GM19468 (cell line): ENCODE measurements around the gene MYO5B.
"Not testable (repeated sequence)": the region's sequence is repeated elsewhere in the genome, so short reads cannot be mapped to it uniquely, and the experiment has no call there.

Experiments used
- ATAC-seq: cut with Tn5 transposase; IDR thresholded peaks from one replicate; pipeline ENCODE4 v1.9.1; 2021; ENCODE audit warnings: mild to moderate bottlenecking, moderate library complexity, moderate number of reproducible peaks; ENCODE audit not compliant: unreplicated experiment; ENCODE audit errors: extremely low read depth

MYO5B gene

DNA sequence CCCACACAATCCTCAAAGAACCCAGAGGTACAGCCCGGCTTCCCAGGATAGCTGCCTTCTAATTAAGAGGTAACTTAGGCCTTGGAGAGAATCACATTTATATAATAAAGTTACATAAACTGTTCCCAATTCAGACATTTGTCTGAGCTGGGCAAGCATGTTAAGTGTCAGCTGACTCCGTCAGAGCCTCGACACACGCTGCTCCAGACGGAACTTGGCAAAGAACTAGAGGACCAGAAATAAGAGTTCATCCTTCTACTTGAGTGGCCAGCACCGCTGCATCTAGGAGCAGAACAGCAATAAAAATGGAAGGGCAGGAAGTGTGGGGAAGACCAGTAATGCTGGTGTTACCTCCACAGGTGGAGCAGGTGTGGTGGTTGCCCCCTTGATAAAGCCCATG lies 80.5 kb downstream of the MYO5B start:
- no peak for ATAC-seq

DNA sequence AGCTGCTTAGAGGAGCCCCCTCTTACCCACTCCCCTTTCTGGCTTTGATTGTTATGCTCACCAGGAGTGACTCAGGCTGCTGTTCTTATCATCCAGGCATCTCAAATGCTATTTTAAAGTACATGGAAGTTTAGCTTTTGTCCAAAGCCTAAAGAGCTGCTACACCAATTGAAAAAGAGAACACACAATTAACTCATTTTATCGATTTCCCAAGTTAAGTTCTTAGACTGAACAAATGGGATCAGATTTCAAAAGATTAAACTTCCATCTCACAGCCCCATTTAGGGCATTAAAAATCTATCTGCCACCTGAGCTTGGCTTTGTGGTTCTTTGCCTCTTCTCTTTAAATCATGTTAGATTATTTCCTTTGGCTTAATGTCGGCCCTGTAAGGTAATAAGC lies 81.2 kb downstream of the MYO5B start:
- no peak for ATAC-seq

DNA sequence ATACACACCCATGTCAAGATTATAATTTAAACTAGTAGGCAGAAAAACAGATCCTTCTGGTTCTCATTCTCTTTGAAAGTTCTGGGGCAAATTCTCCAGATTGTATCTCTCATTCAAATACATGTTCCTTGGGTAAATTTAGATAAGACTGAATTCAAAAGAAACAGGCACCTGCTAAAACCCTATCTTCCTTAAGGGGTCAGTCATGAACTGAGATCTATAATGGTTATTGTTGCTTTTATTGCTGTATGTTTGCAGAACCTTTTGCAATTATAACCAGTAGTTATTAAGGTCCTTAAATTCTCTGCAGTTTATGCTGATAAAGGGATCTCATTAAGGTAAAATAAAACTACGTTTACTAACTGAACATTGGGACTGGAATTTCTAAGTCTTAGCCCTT lies 83.5 kb downstream of the MYO5B start:
- no peak for ATAC-seq

DNA sequence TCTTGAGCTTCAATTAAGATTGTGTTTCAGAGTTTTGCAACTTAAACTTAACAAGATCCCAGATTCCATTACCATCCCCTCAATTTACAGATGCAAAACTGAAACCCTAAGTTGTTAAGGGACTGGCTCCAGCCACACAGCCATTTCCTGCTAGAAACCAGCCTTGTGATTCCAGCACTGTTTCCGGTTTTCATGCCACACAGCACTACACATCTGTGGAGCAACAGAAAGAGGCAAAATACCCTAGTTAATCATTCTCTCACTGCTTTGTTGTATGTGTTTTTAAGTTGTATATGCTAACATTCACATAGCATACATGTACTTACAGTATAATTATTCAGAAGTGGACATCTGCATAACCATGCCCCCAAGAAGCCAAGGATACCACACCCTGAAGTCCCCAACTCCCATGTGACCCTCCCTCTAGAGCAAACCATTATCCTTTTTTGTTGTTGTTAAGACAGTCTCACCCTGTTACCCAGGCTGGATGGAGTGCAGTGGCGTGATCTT lies 87.4 kb downstream of the MYO5B start:
- ATAC-seq = no peak

DNA sequence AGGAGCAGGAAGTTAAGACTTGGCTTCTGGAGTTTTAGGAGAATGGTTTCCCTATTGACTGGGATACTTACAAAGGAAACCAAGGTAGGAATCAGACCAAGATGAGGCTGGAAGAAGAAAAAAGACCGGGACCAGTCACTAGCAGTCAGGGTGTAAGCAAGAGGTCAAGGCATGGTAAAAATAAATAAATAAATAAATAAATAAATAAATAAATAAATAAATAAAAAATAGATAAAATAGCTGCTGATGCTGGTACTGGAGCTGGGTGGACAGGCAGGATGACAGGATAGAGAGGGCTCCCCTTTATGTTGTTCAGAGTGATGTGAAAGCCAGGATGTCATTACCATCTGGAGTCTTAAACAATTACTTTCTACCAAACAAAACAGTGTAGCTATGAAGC lies 89.9 kb downstream of the MYO5B start:
- ATAC-seq = no peak

DNA sequence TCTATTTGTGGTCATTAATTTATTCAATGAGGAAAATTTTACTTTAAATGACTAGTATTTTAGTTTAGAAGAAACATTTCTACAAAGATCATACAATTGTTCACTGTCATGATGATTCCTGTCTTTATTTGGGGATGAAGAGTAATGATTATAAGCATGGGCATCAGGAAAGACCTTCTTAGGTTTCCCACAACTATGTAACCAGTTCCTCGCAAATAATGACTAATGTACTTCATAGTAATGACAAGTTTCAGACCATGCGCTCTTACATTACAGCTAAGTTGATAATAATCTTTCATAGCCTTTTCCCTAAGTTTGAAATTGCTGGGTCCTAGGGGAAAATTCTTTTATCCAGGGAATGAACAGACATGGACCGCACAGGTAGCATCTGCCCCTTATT lies 90.5 kb downstream of the MYO5B start:
- ATAC-seq = no peak

DNA sequence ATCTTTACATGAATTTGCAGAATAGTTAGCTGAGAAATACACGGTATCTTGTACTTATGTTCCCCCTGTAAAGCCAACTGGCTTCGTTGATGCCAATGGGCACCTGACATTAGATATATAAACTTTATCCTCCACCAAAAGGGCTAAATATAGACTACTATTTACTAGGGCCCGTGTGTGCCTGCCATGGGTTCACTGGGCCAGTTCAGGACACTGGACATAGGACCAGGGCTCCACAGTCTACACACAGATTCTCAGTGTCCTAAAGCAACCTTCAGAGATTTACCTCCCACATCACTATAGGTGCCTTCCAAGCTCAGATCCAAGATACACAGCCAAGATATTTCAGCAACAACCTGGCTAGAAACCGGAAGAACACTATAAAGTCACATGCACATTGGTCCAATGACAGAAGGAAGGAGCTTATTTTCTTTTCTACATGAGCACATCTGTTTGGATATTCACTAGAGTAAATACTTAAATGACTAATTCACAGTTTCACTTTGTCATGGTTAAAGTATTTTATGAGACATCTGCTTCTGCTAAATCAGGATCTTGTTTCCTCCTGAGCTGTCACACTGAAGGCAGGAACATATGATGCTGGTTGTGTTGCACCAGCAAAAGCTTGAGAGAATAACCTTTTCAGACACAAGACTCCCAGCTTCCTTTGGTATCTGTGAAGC lies 95.1 kb downstream of the MYO5B start:
- ATAC-seq = peak; percentile 36

DNA sequence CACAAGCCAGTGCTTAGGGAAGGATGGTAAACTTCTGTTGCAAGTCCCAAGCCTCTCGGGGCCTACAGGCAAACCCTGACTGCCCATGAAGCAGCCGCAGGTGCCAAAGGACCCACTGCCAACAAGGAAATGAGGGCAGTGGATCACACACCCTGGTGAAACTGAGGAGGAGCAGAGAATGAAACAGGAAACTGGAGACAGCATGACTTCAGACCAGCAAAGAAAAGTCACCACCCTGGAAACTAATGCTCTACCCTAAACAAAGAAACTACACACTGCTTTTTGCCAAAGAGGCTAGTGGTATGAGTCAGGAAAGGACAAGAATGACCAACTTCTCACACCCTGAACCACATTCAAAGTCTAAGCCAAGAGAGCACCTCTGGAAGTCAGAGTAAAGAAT lies 97.2 kb downstream of the MYO5B start:
- no peak for ATAC-seq

DNA sequence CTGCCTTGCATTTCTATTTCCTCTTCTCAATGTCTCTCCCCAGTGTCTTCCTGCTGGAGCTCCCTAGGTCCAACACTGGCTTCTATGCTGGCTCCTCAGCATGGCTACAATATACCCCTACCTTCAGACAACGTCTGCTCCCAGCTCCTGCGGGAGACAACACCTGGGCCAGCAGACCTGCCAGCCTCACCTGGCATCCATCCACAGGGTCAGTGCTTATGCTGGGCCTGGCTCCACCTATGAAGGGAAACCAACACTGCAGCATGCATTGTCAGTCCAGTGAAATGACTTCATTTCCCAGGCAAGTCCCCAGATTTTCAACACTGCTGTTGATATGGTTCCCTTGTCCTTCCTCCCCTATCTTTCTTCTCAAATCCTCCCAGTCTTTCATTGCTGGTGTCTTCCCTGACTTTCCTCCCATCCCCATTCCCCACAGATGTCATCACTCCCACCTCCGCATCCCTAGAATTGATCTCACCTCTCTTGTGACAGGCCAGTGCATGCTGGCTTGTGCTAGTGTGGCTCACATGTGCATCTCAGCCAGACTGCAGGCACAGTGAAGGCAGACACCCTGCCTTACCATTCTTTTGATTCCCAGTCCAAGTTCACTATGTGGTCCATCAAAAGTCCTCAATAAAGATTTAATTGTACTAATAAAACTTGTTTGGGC lies 98.0 kb downstream of the MYO5B start:
- no peak for ATAC-seq

DNA sequence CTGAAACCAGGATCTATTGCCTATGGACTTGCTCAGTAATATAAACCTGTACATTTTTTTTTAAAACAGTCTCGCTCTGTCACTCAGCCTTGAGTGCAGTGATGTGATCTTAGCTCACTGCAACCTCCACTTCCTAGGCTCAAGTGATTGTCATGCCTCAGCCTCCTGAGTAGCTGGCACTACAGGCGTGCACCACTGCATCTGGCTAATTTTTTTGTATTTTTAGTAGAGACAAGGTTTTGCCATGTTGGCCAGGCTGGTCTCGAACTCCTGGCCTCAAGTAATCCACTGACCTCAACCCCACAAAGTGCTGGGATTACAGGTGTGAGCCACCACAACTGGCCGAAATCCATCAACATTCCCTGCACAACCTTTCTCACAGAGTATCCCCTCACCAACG lies 100.2 kb downstream of the MYO5B start:
- ATAC-seq = not testable (repeated sequence)

DNA sequence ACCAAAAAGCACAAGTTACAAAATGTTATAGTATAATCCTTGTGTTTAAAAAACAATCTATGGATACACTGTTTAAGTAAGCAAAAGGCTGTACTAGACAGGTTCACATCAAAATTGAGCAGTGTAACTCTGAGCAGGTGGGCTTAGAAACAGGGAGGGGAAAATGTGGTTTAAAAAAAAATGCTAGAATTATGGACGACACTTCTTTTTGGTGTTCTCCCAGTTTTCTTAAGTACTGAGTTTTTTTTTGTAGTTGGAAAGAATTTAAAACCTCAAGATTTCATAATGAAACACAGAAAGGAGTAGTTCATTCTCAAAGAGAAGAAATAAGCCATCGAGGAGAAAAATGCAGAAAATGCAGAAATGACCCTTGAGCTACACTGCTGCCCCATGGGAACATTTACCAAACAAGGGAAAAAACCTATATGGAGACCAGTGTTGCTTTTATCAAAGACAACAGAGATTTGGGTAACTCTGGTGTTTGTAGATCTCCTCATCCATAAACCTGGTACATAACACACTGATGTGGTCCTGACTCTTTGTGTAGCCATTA lies 100.7 kb downstream of the MYO5B start:
- no peak for ATAC-seq

DNA sequence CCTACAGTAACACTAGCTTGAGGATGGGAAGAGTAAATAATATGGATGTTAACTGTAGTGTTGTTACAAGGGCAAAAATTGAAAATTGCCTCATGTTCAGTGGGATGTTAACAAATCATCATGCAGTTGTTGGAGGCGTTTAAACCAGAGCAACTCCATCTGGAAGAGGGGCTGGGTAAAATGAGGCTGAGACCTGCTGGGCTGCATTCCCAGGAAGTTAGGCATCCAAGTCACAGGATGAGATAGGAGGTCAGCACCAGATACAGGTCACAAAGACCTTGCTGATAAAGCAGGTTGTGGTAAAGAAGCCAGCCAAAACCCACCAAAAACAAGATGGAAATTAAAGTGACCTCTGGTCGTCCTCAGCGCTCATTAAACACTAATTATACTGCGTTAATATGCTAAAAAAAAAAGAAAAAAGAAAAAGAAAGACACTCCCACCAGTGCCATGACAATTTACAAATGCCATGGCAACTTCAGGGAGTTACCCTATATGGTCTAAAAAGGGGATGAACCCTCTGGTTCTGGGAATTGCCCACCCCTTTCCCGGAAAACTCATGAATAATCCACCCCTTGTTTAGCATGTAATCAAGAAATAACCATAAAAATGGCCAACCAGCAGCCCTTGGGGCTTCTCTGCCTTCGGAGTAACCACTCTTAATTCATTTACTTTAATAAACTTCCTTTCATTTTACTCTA lies 101.4 kb downstream of the MYO5B start:
- no peak for ATAC-seq

DNA sequence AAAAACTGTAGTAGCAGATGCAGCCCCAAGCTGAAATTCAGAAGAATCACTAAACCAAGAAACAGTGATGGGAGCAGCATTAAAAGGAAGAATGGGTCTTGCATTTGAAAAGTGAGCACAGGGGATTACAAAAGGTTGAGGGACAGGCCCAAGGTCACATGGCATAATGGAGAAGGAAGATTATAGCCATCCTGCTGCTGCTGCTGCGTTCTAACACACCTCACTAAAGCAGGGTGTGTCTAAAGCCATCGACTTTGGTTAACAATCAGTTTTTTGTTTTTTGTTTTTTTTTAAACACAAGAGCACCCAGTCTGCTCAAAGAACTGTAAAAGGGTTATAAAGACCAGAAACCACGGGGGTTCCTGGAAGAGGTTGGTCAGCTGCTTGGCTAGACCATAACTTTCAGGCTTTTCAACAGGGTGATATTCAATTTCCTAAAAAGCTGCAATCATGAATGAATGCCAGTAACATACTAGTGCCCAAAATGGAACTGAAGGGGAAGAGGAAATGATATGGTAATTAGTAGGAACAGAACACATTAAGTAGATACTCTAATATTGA lies 102.6 kb downstream of the MYO5B start:
- ATAC-seq = no peak

DNA sequence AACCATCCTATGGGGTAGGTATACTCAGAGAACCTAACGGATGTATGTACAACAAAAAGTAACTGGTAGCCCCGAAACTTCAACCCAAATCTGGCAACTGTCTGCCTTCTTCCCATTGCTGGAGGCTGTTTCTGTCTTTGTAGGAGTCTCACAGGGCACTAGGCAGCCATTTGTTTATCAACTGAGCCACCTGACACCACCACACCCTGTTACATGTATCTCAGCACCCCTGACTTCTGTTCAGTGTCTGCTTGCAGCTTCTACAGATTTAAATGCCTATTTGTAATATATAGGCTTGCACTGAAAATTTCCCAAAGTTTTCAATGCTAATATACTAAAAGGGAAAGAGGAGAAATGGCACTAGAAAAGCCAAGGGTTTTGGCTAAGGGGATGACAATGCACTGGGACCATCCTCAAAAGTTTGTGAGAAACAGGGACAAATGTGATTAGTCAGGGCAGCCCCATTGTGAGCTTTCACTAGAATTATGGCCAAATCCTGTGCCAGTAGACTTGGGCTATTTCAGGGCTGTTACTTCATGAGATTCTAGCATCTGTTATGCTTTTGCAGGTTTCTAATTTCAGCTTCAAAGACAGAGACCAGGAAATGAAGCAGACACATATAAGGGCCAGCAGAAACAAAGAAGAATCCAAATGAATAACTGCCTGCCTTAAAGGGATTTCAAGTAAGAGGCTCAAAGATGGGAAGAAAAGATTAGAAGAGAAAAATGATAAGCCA lies 103.3 kb downstream of the MYO5B start:
- no peak for ATAC-seq

DNA sequence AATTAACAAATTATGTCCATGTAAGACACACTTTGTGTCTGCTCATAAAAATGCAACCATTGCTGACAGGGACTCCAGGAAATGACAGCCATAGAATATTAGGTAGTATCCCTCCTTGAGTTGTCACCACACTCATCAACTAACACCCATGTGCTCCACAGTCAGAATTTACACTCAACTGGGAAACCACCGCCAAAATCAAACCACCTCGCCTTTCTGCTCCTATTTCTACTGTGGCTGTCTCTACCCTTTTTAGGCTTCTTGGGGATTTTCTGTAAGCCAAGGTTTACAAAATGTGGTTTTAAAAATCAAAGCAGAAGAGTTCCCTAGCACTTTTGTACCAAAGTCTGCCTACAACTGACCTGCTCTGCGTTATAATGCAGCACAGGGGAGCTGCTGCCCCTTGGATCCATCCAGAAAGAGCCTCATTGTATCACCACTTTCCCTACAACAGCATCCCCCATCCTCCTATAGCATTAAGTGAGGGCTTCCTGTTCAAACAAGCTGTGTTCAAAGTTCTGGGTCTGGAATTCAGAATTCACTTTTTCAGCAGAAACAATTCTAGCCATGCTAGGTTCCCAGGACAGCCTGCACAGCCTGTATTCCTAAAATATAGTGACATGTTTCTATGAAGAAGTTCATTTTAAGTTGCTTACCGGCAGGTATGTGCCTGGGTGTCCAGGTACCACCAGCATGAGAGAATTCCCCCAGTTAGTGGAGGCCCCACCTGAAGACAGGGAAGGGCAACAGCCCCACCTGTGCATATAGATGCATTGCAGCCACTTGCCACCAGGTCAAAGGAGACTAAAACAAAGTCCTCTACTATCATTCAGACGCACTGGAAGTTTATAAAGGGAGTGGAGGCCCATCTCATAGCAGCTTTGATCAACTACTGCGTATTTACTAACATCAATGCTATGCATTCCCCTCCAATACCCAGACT lies 104.3 kb downstream of the MYO5B start:
- ATAC-seq = no peak

DNA sequence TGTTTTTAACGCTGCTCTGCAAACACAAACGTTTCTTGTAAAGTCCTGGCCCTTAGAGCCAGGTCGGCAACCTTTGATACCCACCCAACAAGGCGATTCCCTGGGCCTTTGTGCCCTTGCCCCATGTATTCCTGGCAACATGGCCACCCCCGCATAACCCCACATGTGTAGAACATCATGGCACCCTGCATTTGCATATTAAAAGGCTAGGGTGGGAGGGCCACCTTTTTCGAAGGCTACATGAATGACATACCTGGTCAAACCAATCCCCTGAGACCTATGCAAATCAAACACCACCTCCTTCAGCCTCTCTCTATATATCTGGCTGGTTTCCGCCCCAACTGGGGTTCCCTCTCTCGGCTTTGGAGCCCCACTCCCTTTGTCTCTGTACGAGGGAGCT lies 105.2 kb downstream of the MYO5B start:
- ATAC-seq = no peak

DNA sequence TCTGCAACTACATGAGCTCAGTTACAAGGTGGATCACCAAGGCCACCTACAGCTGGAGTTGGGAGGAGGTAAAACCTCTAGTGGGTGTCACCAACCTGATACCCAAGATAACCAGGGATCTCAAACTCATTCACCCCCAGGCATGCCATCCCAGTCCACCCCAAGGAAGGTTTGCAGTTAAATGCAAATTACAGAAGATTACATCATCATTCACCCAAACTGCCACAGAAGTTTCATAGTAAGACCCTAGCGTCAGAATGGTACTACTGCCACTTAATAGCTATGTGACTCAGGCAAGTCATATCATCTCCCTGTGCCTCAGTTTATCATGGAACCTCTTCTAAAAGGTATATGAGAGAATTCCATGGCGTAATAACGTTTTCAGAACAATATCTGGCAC lies 111.2 kb downstream of the MYO5B start:
- ATAC-seq = no peak

DNA sequence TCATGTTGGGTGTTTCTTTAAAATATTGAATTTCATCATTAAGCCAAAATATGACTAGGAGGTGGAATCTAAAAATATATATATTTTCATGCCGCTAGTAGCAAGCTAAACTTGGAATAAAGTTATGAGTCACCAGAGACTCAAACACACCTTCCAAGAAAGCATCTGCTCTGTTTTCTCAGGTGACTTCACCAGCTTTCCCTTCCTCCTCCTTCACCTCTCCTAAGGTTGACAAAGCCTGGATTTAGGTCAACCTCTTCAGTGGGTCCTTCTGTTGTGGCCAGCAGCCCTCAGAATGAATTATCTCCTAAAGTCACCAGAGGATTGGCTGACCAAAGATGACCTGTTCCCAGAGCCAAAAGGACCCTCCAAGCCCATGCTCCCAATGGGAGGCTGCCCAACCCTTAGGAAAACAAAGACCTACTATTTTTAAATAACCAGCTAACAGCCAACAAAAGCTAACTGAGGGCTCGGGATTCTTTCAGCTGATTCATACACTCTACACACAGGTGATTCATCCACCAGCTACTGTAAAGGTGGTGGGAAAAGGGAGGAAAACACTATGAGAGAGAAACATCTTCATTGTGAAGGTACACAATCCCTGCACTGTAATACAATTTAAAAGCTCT lies 113.9 kb downstream of the MYO5B start:
- ATAC-seq = no peak

DNA sequence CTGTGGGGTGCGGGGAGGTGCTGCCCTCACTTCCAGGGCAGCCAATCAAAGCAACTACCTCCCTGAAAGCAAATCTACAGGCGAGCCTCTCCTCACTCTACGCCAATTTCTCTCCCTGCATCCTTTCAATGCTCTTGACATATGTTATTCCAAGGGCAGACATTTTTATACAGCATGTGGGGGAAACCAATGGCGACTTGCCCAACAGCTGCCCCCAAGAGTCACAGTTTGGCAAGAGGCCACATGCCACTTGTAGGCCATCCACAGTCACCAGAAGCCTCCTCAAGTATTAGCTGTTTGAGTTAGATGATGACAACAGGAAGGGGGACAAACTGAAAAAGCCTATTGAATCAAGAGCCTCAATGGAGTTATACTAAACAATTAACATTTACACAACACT lies 114.6 kb downstream of the MYO5B start:
- no peak for ATAC-seq
